SK-N-DZ (cell line): ENCODE results near the gene NLRC3. TPM values are rescaled to one million over a fixed set of nuclear protein-coding genes. Genes with fewer than 3 reads are reported as not detected.
"Not testable (repeated sequence)": the region's sequence is repeated elsewhere in the genome, so short reads cannot be mapped to it uniquely, and the experiment has no call there.

Source experiments
- DNase-seq: peaks from one replicate; pipeline ENCODE4 v3.0.0-alpha.2; 2015; ENCODE audit warnings: low spot score
- polyA plus RNA-seq, 2 experiments: library from polyadenylated mRNA; depleted of rRNA; stranded (reverse); fragments of >200 nt; gene quantifications; 2 replicates each; pipeline ENCODE4 v1.2.3, GENCODE V29; 2014

The NLRC3 gene
- not detected in 2 replicates for polyA plus RNA-seq (2014; cell fraction: cytosol; rRNA removed)
- polyA plus RNA-seq (2014; cell fraction: nucleus; rRNA removed) = 0.65 TPM in 1 of 2 replicates, not detected in the other

DNA sequence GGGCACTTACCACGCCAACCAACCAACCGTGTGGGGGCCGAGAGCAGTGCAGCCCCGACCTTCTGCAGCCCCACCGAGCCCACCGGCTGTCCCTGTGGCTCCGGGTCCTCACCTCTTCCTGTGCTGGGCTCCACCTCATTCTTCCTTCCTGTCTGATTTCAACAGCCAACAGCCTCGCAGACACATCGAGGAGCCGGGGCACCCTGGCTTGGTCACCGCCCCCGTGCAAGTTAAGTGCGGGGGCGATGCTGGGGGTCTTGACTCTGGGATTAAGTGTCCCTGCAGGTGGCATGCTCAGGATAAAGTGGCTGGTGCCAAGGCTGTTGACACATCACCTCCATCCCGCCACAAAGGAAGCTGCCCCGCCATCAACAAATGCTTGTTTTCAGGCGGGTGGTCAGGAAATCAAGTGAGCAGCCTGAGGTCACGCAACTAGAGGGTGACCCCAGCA lies at the start of gene NLRC3:
TSS of gene NLRC3 (minus strand) at position 102 of the 451 bp plus-strand sequence. CDS start 12,367 bp downstream, outside the sequence.
- DNase-seq = no peak

DNA sequence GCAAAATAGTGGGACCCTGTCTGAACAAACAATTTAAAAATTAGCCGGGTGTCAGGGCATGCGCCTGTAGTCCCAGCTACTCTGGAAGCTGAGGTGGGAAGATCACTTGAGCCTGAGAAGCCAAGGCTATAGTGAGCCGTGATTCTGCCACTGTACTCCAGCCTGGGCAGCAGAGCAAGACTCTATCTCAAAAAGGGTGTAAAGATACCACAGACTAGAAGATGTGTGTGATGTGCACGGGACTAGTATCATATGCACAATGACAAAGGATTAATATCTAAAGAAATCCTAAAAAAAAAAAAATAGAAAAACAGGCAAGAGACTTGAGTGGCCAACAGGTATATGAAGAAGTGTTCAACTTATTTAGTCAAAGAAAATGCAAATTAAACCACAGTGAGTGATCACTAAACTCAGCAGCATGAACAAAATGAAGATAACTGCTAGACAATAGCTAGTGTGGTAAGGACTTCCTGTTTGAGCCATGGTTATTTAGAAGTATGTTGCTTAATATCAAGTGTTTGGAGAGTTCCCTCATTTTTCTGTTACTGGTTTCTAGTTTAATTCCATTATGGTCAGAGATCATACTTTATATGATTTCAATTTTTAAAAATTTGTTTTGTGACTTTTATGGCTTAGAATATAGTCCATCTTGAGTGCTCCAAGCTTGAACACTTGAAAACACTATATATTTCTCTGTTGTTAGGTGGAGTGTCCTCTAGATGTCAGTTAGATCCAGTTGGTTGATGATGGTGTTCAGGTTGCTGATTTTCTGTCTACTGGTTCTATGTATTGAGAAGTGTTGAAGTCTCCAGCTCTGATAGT lies 48.9 kb upstream of the NLRC3 start:
- DNase-seq = no peak

- DNase-seq = no peak
Measured at GRCh38 chr16:3625331-3625730, 48.1 kb upstream of the NLRC3 start.

DNA sequence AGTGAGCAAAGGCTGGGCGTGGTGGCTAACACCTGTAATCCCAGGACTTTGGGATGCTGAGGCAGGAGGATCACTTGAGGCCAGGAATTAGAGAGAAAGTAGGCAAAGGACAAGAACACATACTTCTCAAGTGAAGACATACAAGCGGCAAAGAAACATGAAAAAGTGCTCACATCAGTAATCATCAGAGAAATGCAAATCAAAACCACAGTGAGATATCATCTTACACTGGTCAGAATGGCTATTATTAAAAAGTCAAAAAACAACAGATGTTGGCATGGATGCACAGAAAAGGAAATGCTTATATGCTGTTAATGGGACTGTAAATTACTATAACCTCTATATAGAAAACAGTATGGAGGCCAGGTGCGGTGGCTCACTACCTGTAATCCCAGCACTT lies 46.4 kb upstream of the NLRC3 start:
- no peak for DNase-seq

DNA sequence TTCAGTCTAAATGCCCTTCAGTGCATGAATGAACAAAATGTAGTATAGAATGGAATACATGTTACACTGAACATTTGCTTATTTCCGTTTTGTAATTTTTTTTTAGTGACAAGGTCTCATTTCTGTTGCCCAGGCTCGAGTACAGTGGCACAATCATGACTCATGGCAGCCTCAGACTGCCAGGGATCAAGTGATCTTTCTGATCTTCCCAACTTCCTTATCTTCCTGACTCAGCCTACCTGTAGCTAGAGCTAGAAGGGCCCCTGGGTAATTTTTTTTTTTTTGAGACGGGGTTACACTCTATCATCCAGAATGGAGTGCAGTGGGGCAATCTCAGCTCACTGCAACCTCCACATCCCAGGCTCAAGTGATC lies 41.6 kb upstream of the NLRC3 start:
- no peak for DNase-seq

DNA sequence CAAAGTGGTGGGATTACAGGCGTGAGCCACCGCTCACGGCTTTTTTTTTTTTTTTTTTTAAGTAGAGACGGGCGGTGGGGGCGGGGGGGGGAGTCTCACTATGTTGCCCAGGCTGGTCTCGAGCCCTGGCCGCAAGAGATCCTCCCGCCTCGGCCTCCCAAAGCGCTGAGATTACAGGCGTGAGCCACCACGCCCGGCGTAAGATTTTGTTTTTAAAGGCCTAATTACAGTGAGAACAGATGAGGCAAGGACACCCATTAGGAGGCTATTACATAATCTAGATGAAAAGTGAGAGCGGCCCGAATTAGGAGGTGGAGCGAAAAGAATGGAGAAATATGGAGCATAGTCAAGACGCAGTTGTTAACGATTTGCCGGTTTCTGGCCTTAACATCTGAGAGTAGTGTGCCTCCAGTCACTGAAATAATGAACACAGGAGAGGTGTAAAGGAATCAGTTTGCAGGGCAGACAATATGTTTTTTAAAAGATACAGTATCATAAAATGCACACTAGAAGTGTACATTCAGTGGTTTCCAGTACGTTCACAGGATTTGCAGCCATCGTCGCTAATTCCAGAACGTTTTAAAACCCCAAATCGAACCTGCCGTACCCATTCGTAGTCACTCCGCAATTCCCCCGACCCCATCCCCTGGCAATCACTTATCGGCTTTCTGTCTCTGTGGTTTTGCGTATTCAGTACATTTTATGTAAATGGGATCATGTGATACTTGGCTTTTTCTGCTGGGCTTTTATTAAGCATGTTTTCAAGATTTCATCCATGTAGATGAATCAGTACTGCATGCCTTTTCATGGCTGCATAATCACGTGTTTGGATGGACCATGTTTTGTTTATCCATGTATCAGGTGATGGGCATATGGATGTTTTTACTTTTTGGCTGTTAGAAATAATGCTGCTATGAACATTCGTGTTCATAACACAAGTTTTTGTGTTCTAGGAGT lies 35.6 kb upstream of the NLRC3 start:
- no peak for DNase-seq

GRCh38 chr16:3611146-3611975 lies 34.2 kb upstream of the NLRC3 start, which contains the start of gene SLX4:
Gene SLX4 (minus strand): TSS chr16:3611606. CDS start chr16:3608964, 2,642 bp downstream.
- peak; percentile 90 for DNase-seq

- DNase-seq = no peak
Measured at GRCh38 chr16:3610698-3611145, 33.5 kb upstream of the NLRC3 start.

DNA sequence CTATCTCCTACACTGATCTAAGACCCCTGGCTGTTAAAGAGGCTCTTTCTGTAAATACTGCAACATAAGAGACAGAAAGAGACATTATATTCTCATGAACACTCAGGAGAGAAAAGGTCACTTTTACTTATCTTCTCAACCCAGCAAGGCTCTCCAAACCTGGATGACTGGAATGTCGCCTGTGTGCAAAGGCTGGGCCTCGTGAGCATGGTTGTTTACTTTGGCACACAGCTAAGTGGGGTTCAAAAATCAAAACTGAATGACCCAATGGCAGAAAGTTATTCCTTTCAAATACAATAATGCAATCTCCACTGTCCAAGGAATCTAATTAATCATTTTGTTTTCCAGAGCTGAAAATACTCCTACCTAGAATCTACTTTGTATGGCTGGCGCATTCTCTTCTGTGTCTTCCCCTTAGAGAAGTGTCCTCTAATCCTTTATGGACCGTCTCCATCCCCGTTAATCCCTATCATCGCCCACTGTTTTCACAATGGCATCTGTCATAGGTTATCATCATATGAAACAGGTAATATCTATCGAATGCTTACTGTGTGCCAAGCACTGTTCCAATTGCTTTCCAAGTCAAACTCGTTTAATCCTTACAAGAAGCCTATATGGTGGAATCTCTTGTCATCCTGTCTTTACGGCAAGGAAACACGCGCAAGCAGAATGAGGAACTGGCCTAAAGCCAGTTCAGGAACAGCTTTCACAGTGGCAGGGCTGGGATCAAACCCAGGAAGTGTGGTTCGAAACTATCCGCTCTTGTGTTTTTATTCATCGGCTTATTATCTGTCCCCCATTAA lies 32.9 kb upstream of the NLRC3 start:
- DNase-seq = no peak

DNA sequence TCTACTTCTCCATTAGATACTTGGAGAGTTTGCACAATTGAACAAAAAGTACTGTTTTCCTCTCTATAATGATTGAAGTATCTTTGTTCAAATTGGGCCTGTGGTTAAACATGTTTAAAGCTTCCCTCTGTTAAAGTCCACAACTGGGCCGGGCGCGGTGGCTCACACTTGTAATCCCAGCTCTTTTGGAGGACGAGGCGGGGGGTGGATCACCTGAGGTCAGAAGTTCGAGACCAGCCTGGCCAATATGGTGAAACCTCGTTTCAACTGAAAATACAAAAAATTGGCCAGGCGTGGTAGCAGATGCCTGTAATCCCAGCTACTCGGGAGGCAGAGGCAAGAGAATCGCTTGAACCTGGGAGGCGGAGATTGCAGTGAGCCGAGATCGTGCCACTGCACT lies 31.8 kb upstream of the NLRC3 start:
- not testable (repeated sequence) for DNase-seq

GRCh38 chr16:3608069-3608468 lies 30.9 kb upstream of the NLRC3 start:
- DNase-seq = no peak

DNA sequence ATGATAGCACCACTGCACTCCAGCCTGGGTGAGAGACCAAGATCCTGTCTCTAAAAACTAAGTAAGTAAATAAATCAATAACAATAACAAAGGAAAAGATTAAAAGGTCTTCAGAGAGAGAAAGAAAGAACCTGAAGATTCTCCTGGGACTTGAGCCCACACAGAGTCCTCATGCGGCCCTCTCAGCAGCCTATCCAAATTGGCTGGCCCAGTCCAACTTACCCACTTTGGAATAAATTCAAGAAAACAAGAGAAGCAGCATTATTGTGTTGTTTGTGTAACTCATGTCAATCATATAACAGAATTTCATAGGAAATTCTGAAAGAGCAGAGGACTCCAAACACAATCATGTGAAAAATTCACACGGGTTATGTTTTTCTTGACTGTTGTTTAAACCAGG lies 30.4 kb upstream of the NLRC3 start:
- DNase-seq = no peak

- DNase-seq = no peak
Measured at GRCh38 chr16:3607161-3607560, 30.0 kb upstream of the NLRC3 start.

- DNase-seq = no peak
Measured at GRCh38 chr16:3606441-3606840, 29.2 kb upstream of the NLRC3 start.

DNA sequence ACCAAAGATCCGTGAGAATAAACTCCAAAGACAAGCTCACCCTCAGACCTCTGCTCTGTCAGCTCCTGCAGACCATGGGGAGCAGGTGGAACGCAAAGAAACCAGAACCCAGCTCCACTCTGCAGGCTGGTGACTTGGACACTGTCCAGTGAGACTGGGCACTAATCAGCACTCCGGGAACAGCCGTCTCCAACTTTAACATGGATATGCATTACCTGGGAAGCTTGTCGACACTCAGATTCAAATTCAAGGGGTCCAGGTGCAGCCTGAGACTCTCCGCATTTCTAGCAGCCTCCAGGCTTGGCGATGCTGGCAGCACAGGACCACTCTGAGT lies 25.1 kb upstream of the NLRC3 start:
- DNase-seq = no peak

GRCh38 chr16:3601614-3602319 lies 24.6 kb upstream of the NLRC3 start:
- DNase-seq = no peak

- no peak for DNase-seq
Measured at GRCh38 chr16:3599922-3600321, 22.7 kb upstream of the NLRC3 start.

- DNase-seq = no peak
Measured at GRCh38 chr16:3599121-3599520, 21.9 kb upstream of the NLRC3 start.

GRCh38 chr16:3598236-3598635 lies 21.0 kb upstream of the NLRC3 start:
- DNase-seq = no peak

DNA sequence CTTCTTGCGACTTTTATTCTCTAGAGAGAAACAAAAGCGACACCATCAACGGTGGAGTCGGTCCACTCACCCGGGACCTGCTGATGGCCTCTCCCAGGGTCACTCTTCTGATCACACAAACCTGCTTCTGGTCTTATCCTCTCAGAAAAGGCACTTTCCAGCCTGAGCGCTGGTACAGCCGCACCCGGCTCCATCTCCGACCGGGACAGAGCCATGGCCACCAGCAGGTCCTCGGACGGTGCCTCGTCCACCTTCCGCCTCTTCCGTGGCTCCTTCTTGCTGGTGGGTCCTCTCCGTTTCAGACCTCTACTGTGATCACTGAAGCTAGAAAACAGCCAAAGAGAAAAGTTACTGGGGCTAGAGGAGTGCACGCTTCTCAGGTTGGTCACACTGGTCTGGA lies 20.5 kb upstream of the NLRC3 start:
- no peak for DNase-seq
